CD4-positive, alpha-beta memory T cell (primary cell): ENCODE measurements around the gene ATP9A. TPM values are rescaled to one million over a fixed set of nuclear protein-coding genes. Genes with fewer than 3 reads are reported as not detected.
"Not testable (repeated sequence)": the region's sequence is repeated elsewhere in the genome, so short reads cannot be mapped to it uniquely, and the experiment has no call there.

Experiments
- CTCF ChIA-PET: fragments of 350-600 bp; sonication (Branson Sonifier 250); formaldehyde crosslinking; loops from one replicate; lab custom pipeline; 2021; ENCODE audit warnings: inconsistent platforms; ENCODE audit not compliant: partially characterized antibody; lab: Charles Lee
- POLR2A ChIA-PET: fragments of 350-600 bp; sonication (Branson Sonifier 250); formaldehyde crosslinking; loops from one replicate; lab custom pipeline; 2021; ENCODE audit not compliant: partially characterized antibody; lab: Charles Lee
- DNase-seq, 5 donors: peaks; one replicate each; pipeline versions ENCODE4 v3.0.0 to v3.0.0-alpha.2; 2020 to 2022; ENCODE audit warnings: mixed read lengths in 1 of 5
- H3K27ac ChIP-seq: one replicate; pipeline ENCODE4 v1.7.0; 2013; ENCODE audit warnings: low read depth, low read length
- H3K27me3 ChIP-seq: 2 replicates; pipeline ENCODE4 v1.7.0; 2013; ENCODE audit warnings: mild to moderate bottlenecking, low read length, moderate library complexity; ENCODE audit not compliant: insufficient read depth
- H3K36me3 ChIP-seq: 2 replicates; pipeline ENCODE4 v1.7.0; 2013; ENCODE audit warnings: mild to moderate bottlenecking, low read length, moderate library complexity; ENCODE audit not compliant: insufficient read depth
- H3K4me1 ChIP-seq: 2 replicates; pipeline ENCODE4 v1.7.0; 2013; ENCODE audit warnings: mild to moderate bottlenecking, low read length, moderate library complexity; ENCODE audit not compliant: insufficient read depth
- H3K4me3 ChIP-seq, 2 donors: one replicate each; pipeline ENCODE4 v1.7.0; 2013; ENCODE audit warnings: low read length in 2 of 2, mild to moderate bottlenecking in 1 of 2
- H3K9me3 ChIP-seq, 2 donors: one replicate each; pipeline ENCODE4 v1.7.0; 2013; ENCODE audit warnings: low read length in 2 of 2, control low read depth in 1 of 2; ENCODE audit not compliant: control insufficient read depth in 1 of 2
- H3K27ac Mint-ChIP-seq, 7 donors: one replicate each; pipeline ENCODE4 v1.8.0; 2020 to 2021; ENCODE audit warnings: mixed read lengths in 7 of 7, mild to moderate bottlenecking in 6 of 7, inconsistent platforms in 3 of 7, moderate library complexity in 3 of 7
- H3K27me3 Mint-ChIP-seq, 2 donors: one replicate each; pipeline ENCODE4 v1.8.0; 2020 to 2021; ENCODE audit warnings: mixed read lengths in 2 of 2
- H3K36me3 Mint-ChIP-seq, 2 donors: one replicate each; pipeline ENCODE4 v1.8.0; 2020 to 2021; ENCODE audit warnings: mixed read lengths in 2 of 2, inconsistent platforms in 1 of 2, mild to moderate bottlenecking in 1 of 2
- H3K4me1 Mint-ChIP-seq, 4 donors: one replicate each; pipeline ENCODE4 v1.8.0; 2020 to 2021; ENCODE audit warnings: mixed read lengths in 4 of 4, mild to moderate bottlenecking in 1 of 4
- H3K4me3 Mint-ChIP-seq, 8 donors: one replicate each; pipeline ENCODE4 v1.8.0; 2020 to 2021; ENCODE audit warnings: mixed read lengths in 8 of 8, mild to moderate bottlenecking in 7 of 8, moderate library complexity in 6 of 8, inconsistent platforms in 3 of 8
- H3K9me3 Mint-ChIP-seq, 8 donors: one replicate each; pipeline ENCODE4 v1.8.0; 2020 to 2021; ENCODE audit warnings: mixed read lengths in 8 of 8, mild to moderate bottlenecking in 5 of 8, inconsistent platforms in 3 of 8, moderate library complexity in 1 of 8
- intact Hi-C: fragments of 100-400 bp; cut with micrococcal nuclease; formaldehyde crosslinking; loops from one replicate; pipeline ENCODE4 v1.15.1; 2023
- polyA plus RNA-seq, 2 donors: library from polyadenylated mRNA; unstranded; fragments of 300-500 nt; fragmentation: Illumina TruSeq; gene quantifications; one replicate each; pipeline ENCODE4 v1.2.3, GENCODE V29; 2021
- total RNA-seq, 2 experiments: library from RNA; stranded (reverse); gene quantifications; one replicate each; pipeline ENCODE4 v1.2.3, GENCODE V29; 2021

The ATP9A gene
- total and polyA plus RNA-seq, 4 experiments from 2014 or later: 0.14 to 1.0 (median 0.32) TPM

DNA sequence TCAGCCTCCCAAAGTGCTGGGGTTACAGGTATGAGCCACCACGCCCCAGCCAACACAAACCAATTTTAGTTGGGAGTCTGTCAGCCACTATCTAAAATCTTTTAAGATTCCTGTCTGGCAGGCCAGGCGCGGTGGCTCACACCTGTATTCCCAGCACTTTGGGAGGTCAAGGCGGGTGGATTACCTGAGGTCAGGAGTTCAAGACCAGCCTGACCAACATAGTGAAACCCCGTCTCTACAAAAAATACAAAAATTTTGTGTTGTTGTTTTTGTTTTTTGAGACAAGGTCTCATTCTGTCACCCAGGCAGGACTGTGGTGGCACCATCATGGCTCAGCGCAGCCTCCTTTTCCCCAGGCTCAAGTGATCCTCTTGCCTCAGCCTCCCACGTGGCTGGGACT lies 27.9 kb downstream of the ATP9A start:
- POLR2A ChIA-PET, H3K4me1 Mint-ChIP-seq, H3K4me1 ChIP-seq, H3K27me3 Mint-ChIP-seq, H3K36me3 Mint-ChIP-seq, H3K4me3 ChIP-seq, H3K9me3 ChIP-seq, DNase-seq, H3K4me3 Mint-ChIP-seq, H3K27me3 ChIP-seq, CTCF ChIA-PET, intact Hi-C loops, H3K27ac ChIP-seq, H3K9me3 Mint-ChIP-seq, H3K27ac Mint-ChIP-seq, H3K36me3 ChIP-seq: not testable (repeated sequence)

DNA sequence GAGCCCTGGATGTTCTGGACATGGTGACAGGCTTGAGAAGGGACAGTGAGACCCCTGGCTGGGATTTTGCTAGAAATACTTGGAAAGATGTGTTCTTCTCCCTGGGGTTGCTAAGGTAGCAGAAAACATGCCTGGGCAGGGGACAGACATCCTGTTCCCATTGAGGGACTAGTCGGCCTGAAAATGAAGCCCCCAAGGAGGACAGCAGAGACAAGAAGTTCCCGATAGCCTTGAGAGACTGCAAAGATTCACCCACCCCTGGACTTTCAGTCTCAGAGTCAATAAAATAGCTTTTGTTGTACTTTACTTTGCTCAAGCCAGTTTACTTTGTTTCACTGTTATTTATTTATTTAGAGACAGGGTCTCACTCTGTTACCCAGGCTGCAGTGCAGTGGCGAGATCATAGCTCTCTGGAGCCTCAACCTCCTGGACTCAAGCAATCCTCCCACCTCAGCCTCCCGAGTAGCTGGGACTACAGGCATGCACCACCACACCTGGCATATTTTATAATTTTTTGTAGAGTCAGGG lies 28.4 kb downstream of the ATP9A start:
- H3K27ac Mint-ChIP-seq: no peak overlapping the region
- Histone ChIP-seq H3K27me3 (no peaks in the 10 kb centered on the region), H3K27ac (no peak overlapping the region), H3K4me1 (no peaks in the 10 kb centered on the region), H3K36me3 (no peaks in the 10 kb centered on the region), H3K4me3 (no peak overlapping the region), H3K9me3 (no peaks in the 10 kb centered on the region)
- no peak overlapping the region for H3K4me3 Mint-ChIP-seq
- H3K9me3 Mint-ChIP-seq: no peaks in the 10 kb centered on the region
- intact Hi-C loops: no loop called here
- ChIA-PET CTCF (interaction anchor here (0.9 kb wide), 1 partner anchor 40 kb away, joined by 4 read pairs; no protein-coding TSS in a partner anchor), POLR2A (no interaction called here)
- no peaks in the 10 kb centered on the region for H3K4me1 Mint-ChIP-seq
- no peaks in the 10 kb centered on the region for H3K36me3 Mint-ChIP-seq
- peaks cover 1 to 4% of the 10 kb centered on the region in 2 donors for H3K27me3 Mint-ChIP-seq
- DNase-seq: no peak

DNA sequence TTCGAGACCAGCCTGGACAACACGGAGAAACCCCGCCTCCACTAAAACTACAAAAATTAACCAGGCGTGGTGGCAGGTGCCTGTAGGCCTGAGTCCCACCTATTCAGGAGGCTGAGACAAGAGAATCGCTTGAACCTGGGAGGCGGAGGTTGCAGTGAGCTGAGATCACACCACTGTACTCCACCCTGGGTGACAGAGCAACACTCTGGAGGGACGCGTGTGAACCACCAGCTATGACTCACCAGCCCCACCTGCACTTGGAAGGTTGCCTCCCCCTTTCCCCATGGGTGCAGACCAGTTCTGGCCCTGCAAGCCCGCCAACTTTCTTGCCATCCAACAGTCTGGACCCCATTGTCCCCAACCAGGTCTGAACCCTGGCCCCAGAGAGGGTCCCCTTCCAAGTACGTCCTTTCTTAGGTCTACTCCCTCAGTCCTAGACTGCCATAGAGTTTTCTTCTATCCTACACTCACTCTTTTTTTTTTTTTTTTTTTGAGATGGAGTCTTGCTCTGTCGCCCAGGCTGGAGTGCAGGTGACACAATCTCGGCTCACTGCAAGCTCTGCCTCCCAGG lies 29.2 kb downstream of the ATP9A start:
- no peaks in the 10 kb centered on the region for H3K36me3 Mint-ChIP-seq
- intact Hi-C loops: no loop called here
- DNase-seq: no peak
- no peak overlapping the region for H3K27ac Mint-ChIP-seq
- H3K9me3 Mint-ChIP-seq: no peaks in the 10 kb centered on the region
- POLR2A ChIA-PET: no interaction called here
- CTCF ChIA-PET: interaction anchor here (0.9 kb wide), 1 partner anchor 39 kb away, joined by 4 read pairs; no protein-coding TSS in a partner anchor
- Histone ChIP-seq H3K36me3 (no peaks in the 10 kb centered on the region), H3K27ac (no peak overlapping the region), H3K4me3 (no peak overlapping the region), H3K4me1 (no peaks in the 10 kb centered on the region), H3K9me3 (no peaks in the 10 kb centered on the region), H3K27me3 (no peaks in the 10 kb centered on the region)
- H3K4me1 Mint-ChIP-seq: no peaks in the 10 kb centered on the region
- peaks cover 0 to 7% of the 10 kb centered on the region in 2 donors for H3K27me3 Mint-ChIP-seq
- no peak overlapping the region for H3K4me3 Mint-ChIP-seq

DNA sequence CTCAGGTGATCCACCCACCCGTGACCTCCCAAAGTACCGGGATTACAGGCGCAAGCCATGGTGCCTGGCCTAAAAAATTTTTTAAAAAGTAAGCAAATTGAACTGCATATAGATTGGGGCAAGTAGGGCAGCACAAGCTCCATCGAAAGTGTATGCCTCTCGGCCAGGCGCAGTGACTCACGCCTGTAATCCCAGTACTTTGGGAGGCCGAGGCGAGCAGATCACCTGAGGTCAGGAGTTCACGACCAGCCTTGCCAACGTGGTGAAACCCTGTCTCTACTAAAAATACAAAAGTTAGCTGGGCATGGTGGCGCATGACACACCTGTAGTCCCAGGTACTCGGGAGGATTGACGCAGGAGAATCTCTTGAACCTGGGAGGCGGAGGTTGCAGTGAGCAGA lies 29.9 kb downstream of the ATP9A start:
- H3K36me3 Mint-ChIP-seq, H3K36me3 ChIP-seq, H3K27ac ChIP-seq, H3K9me3 Mint-ChIP-seq, CTCF ChIA-PET, H3K4me3 Mint-ChIP-seq, H3K4me1 ChIP-seq, H3K4me1 Mint-ChIP-seq, H3K27me3 ChIP-seq, H3K27ac Mint-ChIP-seq, POLR2A ChIA-PET, DNase-seq, intact Hi-C loops, H3K4me3 ChIP-seq, H3K27me3 Mint-ChIP-seq, H3K9me3 ChIP-seq: not testable (repeated sequence)

DNA sequence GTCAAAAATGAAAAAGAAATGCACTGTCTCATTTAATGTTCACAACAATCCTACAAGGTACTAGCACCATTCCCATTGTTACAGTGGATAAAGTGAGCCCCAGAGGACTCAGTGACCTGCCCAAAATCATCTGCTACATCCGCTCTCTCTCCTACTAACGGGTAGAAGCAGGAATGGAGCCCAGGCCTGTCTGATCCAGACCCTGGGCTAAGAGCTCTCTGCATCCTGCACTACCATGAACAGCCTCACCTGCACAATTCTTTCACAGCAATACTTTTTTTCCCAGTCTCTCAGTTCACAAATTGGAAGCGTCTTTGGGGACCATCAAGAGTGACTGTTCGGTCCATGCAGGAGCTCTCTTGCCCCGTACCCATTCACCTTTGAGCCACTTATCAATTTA lies 31.2 kb downstream of the ATP9A start:
- no peaks in the 10 kb centered on the region for H3K9me3 ChIP-seq
- H3K4me1 ChIP-seq: no peaks in the 10 kb centered on the region
- Mint-ChIP-seq H3K27me3 (peaks cover 0 to 4% of the 10 kb centered on the region in 2 donors), H3K4me1 (peaks cover 0 to 1% (median 0%) of the 10 kb centered on the region in 4 donors), H3K27ac (no peak overlapping the region), H3K4me3 (no peak overlapping the region), H3K36me3 (no peaks in the 10 kb centered on the region), H3K9me3 (no peaks in the 10 kb centered on the region)
- ChIA-PET CTCF (no interaction called here), POLR2A (no interaction called here)
- no peaks in the 10 kb centered on the region for H3K27me3 ChIP-seq
- no peak overlapping the region for H3K27ac ChIP-seq
- no peaks in the 10 kb centered on the region for H3K36me3 ChIP-seq
- intact Hi-C loops: no loop called here
- no peak for DNase-seq
- H3K4me3 ChIP-seq: no peak overlapping the region

DNA sequence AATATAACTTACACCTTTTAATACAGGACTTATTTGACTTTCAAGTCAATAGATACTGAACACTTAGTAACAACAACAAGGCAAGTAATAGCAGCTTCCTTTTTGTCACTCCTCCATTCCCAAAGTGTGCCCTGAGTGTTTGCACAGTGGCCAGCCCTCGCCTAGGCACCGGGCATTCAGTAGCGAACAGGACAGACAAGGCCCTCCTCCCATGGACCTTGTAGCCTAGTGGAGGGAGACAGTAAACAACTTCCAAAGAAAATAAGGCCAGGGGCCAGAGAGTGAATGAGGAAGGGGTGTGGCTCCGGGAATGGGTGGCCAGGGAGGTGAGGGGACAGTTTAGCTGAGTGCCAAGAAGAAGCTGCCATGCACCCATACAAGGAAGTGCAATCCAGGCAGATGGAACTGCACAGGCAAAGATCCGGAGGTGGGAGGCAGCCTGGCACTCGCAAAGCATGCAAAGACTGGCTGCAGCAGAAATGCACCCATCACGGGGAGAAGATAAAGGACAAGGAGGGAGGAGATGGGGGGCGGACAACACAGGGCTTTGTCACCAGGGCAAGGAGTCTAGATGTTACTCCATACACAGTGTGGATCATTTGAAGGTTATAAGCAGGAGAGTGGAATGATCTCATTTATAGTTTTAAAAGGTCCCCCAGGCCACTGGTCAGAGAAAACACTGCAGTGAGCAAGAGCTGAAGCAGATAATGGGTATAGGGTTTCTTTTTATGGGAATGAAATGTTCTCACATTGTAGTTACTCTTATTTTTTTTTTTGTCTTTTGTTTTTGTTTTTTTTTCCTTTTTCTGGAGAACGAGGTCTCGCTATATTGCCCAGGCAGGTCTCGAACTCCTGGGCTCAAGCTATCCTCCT lies 32.2 kb downstream of the ATP9A start:
- no peaks in the 10 kb centered on the region for H3K36me3 Mint-ChIP-seq
- ChIA-PET CTCF (no interaction called here), POLR2A (no interaction called here)
- Histone ChIP-seq H3K9me3 (no peaks in the 10 kb centered on the region), H3K4me1 (no peaks in the 10 kb centered on the region), H3K27ac (no peak overlapping the region), H3K27me3 (no peaks in the 10 kb centered on the region), H3K36me3 (no peaks in the 10 kb centered on the region), H3K4me3 (no peak overlapping the region)
- intact Hi-C loops: no loop called here
- H3K9me3 Mint-ChIP-seq: no peaks in the 10 kb centered on the region
- H3K27ac Mint-ChIP-seq: no peak overlapping the region
- peaks cover 0 to 3% of the 10 kb centered on the region in 2 donors for H3K27me3 Mint-ChIP-seq
- no peak overlapping the region for H3K4me3 Mint-ChIP-seq
- peaks cover 0 to 1% (median 0%) of the 10 kb centered on the region in 4 donors for H3K4me1 Mint-ChIP-seq
- DNase-seq: no peak

DNA sequence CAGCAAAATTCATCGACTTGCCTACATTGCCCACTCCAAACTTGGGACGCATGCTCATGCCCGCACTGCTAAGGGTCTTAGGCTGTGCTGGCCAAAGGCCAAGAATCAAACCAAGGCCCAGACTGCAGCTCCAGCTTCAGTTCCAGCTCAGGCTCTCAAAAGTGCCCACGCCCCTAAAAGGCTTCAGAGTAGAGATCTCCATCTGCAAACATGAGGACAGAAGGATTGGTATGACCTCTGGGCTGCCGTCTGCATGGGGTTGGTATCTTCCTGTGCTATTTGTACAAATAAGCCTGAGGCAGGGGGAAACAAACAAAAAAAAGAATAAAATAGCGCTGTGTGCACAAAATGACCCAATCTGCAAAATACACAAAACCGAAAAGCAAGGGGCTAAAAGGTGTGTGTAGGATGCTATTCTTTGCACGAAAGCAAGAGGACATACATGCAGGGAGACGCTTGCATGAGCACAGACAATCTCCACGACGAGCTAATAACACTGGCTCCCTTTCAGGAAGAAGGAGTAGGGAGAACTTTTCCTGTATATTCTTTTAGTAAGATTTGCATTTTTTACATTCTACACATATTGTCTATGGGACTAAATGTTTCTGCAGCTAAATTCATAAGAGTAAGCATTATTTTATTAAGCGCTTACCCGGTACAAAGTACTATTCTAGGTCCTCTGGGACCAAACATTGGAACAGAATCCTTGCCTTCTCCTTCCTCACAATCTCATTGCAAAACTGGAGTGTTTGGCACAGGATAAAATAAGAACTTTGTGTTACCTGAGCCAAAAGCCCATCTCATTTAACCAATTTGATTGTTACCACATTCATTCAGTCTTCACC lies 33.1 kb downstream of the ATP9A start:
- no peaks in the 10 kb centered on the region for H3K36me3 ChIP-seq
- no peak for DNase-seq
- CTCF ChIA-PET: interaction anchor here (0.6 kb wide), 1 partner anchor 180 kb away, joined by 3 read pairs; no protein-coding TSS in a partner anchor
- H3K4me3 ChIP-seq: no peak overlapping the region
- no peaks in the 10 kb centered on the region for H3K9me3 ChIP-seq
- POLR2A ChIA-PET: no interaction called here
- H3K4me1 ChIP-seq: no peaks in the 10 kb centered on the region
- intact Hi-C loops: no loop called here
- Mint-ChIP-seq H3K36me3 (no peaks in the 10 kb centered on the region), H3K4me1 (peaks cover 0 to 1% (median 0%) of the 10 kb centered on the region in 4 donors), H3K27me3 (peaks cover 0 to 3% of the 10 kb centered on the region in 2 donors), H3K9me3 (no peaks in the 10 kb centered on the region), H3K4me3 (no peak overlapping the region), H3K27ac (no peak overlapping the region)
- H3K27ac ChIP-seq: no peak overlapping the region
- no peaks in the 10 kb centered on the region for H3K27me3 ChIP-seq
